ENCODE results near the gene KMT2B. TPM values are rescaled to one million over a fixed set of nuclear protein-coding genes. Genes with fewer than 3 reads are reported as not detected.

Gene KMT2B
- total and polyA plus RNA-seq, 9 of the 15 experiments (the other 6 are each of a cell fraction or from before 2014, with no cell fraction given), result 0.63 to 43.9 (median 8.1) TPM

DNA sequence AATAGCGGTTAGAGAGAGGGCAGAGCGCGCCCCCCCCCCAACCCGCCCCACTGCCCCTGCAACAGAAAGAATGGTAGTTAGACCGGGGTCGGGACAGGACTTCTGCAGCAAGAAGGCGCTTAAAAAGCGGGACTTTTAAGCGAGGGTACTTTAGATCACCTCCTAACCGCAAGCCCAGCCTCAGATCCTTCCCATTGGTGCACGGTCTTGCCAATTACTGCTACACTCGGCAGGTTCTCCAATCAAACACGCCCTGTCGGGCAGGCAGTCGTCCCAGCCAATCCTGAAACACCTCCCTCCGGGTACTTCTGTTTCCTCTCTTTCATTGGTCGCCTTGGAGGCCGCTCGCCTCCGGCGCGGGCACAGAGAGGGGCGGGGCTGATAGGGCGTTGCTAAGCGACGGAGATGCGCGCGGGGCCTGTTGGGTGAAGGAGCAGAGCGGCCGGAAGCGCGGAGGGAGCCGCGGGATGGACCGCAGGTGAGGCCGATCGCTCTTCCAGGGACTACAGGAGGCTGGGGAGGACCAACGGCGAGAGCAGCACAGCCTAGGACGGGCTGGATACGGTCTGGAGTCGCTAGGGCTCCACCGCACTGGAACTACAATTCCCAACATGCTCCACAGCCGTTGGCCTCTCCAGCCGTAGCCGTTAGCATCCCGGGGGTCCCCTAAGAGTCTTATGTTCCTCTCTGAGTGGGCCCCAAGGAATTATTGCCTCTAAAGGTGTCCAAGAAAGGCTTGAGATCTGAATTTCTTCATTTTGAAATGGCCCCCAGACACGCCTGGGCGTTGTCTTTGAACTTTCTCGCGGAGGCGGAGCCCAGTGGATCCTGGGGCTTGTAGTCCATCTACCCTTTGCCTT is 40.2 kb downstream of the KMT2B start, which contains the start of gene PROSER3 (continued):
- TF ChIP-seq, protein P1, sequence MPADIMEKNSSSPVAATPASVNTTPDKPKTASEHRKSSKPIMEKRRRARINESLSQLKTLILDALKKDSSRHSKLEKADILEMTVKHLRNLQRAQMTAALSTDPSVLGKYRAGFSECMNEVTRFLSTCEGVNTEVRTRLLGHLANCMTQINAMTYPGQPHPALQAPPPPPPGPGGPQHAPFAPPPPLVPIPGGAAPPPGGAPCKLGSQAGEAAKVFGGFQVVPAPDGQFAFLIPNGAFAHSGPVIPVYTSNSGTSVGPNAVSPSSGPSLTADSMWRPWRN (IDR thresholded peaks at IDR 0.05; ENCODE audit: low read depth), result peak; percentile 23; the same call in 1 of the 2 replicates
- TF ChIP-seq CBFA2T3 (IDR thresholded peaks at IDR 0.05), result no peak
- peak; percentile 87 for TF ChIP-seq ZNF766 (CRISPR knock-in tag; conservative IDR thresholded peaks at IDR 0.05)
- TF ChIP-seq, protein P2, sequence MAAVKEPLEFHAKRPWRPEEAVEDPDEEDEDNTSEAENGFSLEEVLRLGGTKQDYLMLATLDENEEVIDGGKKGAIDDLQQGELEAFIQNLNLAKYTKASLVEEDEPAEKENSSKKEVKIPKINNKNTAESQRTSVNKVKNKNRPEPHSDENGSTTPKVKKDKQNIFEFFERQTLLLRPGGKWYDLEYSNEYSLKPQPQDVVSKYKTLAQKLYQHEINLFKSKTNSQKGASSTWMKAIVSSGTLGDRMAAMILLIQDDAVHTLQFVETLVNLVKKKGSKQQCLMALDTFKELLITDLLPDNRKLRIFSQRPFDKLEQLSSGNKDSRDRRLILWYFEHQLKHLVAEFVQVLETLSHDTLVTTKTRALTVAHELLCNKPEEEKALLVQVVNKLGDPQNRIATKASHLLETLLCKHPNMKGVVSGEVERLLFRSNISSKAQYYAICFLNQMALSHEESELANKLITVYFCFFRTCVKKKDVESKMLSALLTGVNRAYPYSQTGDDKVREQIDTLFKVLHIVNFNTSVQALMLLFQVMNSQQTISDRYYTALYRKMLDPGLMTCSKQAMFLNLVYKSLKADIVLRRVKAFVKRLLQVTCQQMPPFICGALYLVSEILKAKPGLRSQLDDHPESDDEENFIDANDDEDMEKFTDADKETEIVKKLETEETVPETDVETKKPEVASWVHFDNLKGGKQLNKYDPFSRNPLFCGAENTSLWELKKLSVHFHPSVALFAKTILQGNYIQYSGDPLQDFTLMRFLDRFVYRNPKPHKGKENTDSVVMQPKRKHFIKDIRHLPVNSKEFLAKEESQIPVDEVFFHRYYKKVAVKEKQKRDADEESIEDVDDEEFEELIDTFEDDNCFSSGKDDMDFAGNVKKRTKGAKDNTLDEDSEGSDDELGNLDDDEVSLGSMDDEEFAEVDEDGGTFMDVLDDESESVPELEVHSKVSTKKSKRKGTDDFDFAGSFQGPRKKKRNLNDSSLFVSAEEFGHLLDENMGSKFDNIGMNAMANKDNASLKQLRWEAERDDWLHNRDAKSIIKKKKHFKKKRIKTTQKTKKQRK (IDR thresholded peaks at IDR 0.05; ENCODE audit: borderline replicate concordance, low read depth, low read length), result peak; percentile 94
- peak; percentile 54 for TF ChIP-seq TEAD4 (IDR thresholded peaks at IDR 0.05; ENCODE audit: low read length)
- TF ChIP-seq TEAD4 (CRISPR knock-in tag; IDR thresholded peaks at IDR 0.05; ENCODE audit: borderline replicate concordance), result no peak
- TF ChIP-seq, protein P3, sequence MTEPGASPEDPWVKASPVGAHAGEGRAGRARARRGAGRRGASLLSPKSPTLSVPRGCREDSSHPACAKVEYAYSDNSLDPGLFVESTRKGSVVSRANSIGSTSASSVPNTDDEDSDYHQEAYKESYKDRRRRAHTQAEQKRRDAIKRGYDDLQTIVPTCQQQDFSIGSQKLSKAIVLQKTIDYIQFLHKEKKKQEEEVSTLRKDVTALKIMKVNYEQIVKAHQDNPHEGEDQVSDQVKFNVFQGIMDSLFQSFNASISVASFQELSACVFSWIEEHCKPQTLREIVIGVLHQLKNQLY (CRISPR knock-in tag; conservative IDR thresholded peaks at IDR 0.05), result no peak; a peak in 1 of 4 replicates
- peak; percentile 91 for TF ChIP-seq CHD2 (IDR thresholded peaks at IDR 0.05; ENCODE audit: low read depth, low read length)
- TF ChIP-seq CBX2 (IDR thresholded peaks at IDR 0.05; ENCODE audit: insufficient read depth, low read length, poor library complexity, severe bottlenecking), result no peak
- peak; percentile 57 for TF ChIP-seq RB1 (IDR thresholded peaks at IDR 0.05; ENCODE audit: low read depth)
- TF ChIP-seq HDAC8 (tag; IDR thresholded peaks at IDR 0.05), result peak; percentile 70; the same call in 1 of the 2 replicates
- no peak for TF ChIP-seq ARNT (IDR thresholded peaks at IDR 0.05)
- TF ChIP-seq, protein P4, sequence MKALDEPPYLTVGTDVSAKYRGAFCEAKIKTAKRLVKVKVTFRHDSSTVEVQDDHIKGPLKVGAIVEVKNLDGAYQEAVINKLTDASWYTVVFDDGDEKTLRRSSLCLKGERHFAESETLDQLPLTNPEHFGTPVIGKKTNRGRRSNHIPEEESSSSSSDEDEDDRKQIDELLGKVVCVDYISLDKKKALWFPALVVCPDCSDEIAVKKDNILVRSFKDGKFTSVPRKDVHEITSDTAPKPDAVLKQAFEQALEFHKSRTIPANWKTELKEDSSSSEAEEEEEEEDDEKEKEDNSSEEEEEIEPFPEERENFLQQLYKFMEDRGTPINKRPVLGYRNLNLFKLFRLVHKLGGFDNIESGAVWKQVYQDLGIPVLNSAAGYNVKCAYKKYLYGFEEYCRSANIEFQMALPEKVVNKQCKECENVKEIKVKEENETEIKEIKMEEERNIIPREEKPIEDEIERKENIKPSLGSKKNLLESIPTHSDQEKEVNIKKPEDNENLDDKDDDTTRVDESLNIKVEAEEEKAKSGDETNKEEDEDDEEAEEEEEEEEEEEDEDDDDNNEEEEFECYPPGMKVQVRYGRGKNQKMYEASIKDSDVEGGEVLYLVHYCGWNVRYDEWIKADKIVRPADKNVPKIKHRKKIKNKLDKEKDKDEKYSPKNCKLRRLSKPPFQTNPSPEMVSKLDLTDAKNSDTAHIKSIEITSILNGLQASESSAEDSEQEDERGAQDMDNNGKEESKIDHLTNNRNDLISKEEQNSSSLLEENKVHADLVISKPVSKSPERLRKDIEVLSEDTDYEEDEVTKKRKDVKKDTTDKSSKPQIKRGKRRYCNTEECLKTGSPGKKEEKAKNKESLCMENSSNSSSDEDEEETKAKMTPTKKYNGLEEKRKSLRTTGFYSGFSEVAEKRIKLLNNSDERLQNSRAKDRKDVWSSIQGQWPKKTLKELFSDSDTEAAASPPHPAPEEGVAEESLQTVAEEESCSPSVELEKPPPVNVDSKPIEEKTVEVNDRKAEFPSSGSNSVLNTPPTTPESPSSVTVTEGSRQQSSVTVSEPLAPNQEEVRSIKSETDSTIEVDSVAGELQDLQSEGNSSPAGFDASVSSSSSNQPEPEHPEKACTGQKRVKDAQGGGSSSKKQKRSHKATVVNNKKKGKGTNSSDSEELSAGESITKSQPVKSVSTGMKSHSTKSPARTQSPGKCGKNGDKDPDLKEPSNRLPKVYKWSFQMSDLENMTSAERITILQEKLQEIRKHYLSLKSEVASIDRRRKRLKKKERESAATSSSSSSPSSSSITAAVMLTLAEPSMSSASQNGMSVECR (CRISPR knock-in tag; IDR thresholded peaks at IDR 0.05), result peak; percentile 92
- TF ChIP-seq, protein P5, sequence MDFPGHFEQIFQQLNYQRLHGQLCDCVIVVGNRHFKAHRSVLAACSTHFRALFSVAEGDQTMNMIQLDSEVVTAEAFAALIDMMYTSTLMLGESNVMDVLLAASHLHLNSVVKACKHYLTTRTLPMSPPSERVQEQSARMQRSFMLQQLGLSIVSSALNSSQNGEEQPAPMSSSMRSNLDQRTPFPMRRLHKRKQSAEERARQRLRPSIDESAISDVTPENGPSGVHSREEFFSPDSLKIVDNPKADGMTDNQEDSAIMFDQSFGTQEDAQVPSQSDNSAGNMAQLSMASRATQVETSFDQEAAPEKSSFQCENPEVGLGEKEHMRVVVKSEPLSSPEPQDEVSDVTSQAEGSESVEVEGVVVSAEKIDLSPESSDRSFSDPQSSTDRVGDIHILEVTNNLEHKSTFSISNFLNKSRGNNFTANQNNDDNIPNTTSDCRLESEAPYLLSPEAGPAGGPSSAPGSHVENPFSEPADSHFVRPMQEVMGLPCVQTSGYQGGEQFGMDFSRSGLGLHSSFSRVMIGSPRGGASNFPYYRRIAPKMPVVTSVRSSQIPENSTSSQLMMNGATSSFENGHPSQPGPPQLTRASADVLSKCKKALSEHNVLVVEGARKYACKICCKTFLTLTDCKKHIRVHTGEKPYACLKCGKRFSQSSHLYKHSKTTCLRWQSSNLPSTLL (IDR thresholded peaks at IDR 0.05), result no peak
- peak; percentile 89 for TF ChIP-seq PHF8 (IDR thresholded peaks at IDR 0.05; ENCODE audit: borderline replicate concordance, low read length)

Measured in K562 (cell line).